Neutrophil (primary cell): ENCODE measurements around the gene FBXO2.

Source experiments
- H3K27ac ChIP-seq: fragments of 200-600 bp; sonication (generic); 2 replicates; pipeline ENCODE4 v1.5.1; 2016; ENCODE audit warnings: mild to moderate bottlenecking, moderate library complexity
- H3K27me3 ChIP-seq: fragments of 200-600 bp; sonication (generic); 2 replicates; pipeline ENCODE4 v1.6.0; 2016; ENCODE audit warnings: mild to moderate bottlenecking
- H3K36me3 ChIP-seq: fragments of 200-600 bp; sonication (generic); 2 replicates; pipeline ENCODE4 v1.5.1; 2017
- H3K4me1 ChIP-seq, 2 experiments: fragments of 200-600 bp in 1 of 2; sonication (generic) in 1 of 2; 1 replicate in 1 of 2; 2 replicates in 1 of 2; pipeline versions ENCODE4 v1.5.1 to v1.6.1; 2013 to 2016; ENCODE audit warnings: low read depth in 1 of 2, low read length in 1 of 2, mild to moderate bottlenecking in 1 of 2, moderate library complexity in 1 of 2; ENCODE audit not compliant: control insufficient read depth in 1 of 2, insufficient read depth in 1 of 2
- H3K4me3 ChIP-seq, 2 experiments: fragments of 200-600 bp in 1 of 2; sonication (generic) in 1 of 2; 1 replicate in 1 of 2; 2 replicates in 1 of 2; pipeline ENCODE4 v1.5.1; 2013 to 2016; ENCODE audit warnings: low read depth in 1 of 2, low read length in 1 of 2, mild to moderate bottlenecking in 1 of 2, moderate library complexity in 1 of 2
- H3K9me3 ChIP-seq: fragments of 200-600 bp; sonication (generic); 2 replicates; pipeline ENCODE4 v1.5.1; 2016
- TF ChIP-seq, protein P1 (sequence below): fragments of 200-600 bp; sonication (generic); IDR thresholded peaks from 2 replicates; pipeline ENCODE4 v1.5.1; 2016; ENCODE audit warnings: antibody characterized with exemption

FBXO2 gene

DNA sequence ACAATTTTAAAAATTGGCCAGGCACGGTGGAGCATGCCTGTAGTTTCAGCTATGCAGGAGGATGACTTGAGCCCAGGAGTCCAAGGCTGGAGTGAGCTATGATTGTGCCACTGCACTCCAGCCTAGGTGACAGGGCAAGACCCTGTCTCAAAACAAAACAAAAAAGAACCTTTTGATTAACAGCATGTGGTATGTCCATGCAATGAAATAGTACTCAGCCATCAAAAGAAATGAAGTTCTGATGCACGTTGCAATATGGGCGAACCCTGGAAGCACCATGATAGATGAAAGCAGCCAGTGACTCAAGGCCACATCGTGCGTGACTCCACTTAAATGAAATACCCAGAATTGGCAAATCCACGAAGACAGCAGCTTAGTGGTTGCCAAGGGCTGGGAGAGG lies 47.5 kb downstream of the FBXO2 start:
- TF ChIP-seq, protein P1, sequence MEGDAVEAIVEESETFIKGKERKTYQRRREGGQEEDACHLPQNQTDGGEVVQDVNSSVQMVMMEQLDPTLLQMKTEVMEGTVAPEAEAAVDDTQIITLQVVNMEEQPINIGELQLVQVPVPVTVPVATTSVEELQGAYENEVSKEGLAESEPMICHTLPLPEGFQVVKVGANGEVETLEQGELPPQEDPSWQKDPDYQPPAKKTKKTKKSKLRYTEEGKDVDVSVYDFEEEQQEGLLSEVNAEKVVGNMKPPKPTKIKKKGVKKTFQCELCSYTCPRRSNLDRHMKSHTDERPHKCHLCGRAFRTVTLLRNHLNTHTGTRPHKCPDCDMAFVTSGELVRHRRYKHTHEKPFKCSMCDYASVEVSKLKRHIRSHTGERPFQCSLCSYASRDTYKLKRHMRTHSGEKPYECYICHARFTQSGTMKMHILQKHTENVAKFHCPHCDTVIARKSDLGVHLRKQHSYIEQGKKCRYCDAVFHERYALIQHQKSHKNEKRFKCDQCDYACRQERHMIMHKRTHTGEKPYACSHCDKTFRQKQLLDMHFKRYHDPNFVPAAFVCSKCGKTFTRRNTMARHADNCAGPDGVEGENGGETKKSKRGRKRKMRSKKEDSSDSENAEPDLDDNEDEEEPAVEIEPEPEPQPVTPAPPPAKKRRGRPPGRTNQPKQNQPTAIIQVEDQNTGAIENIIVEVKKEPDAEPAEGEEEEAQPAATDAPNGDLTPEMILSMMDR, result no peak

DNA sequence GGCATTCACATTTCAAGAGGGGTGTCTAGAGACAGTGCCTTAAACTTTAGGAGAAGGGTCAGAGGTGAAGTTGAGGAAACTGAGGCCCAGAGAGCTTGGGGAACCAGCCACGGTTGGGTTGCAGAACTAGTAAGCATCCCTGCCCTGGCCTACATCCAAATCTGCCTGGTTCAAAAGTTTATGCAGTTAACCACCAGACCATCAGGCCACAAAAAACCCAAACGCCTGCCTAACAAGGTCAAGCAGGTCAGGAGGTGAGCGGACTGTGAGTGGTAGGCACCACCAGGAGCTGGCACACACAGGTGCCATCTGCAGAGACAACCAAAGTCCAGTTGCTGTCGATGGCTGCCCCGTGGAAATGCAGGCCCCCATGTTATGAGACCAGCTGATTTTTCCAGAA lies 51.2 kb downstream of the FBXO2 start:
- Histone ChIP-seq H3K27ac (no peak overlapping the region), H3K4me1 (no peaks in the 10 kb centered on the region), H3K9me3 (no peaks in the 10 kb centered on the region), H3K36me3 (no peaks in the 10 kb centered on the region), H3K4me3 (no peak overlapping the region), H3K27me3 (peaks cover 7% of the 10 kb centered on the region)
- TF ChIP-seq, protein P1, result no peak

More for the DNA sequence above, 47.5 kb downstream of the FBXO2 start:
- Histone ChIP-seq H3K36me3 (no peaks in the 10 kb centered on the region), H3K4me1 (no peaks in the 10 kb centered on the region), H3K4me3 (no peak overlapping the region), H3K27ac (no peak overlapping the region), H3K27me3 (peaks cover 3% of the 10 kb centered on the region), H3K9me3 (no peaks in the 10 kb centered on the region)

DNA sequence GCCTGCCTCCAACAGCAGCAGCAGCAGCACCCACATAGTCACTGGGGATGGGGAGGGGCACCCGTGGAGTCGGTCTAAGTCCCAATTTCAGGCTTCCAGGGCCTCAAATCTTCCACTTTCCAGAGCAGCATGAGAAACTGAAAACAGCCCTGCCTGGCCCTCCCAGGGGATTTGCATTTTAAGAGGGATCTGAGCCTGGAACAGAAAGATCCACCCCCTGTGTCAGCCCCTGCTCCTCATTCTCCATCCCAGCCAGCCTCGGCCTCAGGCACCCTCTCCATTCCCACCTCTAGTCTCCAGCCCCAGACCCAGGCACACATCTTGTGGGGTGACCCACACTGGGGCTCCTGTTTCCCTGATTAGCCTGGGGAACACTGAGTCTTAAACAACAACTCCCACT lies 51.8 kb downstream of the FBXO2 start:
- Histone ChIP-seq H3K9me3 (no peaks in the 10 kb centered on the region), H3K4me1 (no peaks in the 10 kb centered on the region), H3K4me3 (no peak overlapping the region), H3K27me3 (peaks cover 7% of the 10 kb centered on the region), H3K27ac (no peak overlapping the region), H3K36me3 (no peaks in the 10 kb centered on the region)
- TF ChIP-seq, protein P1, result no peak

DNA sequence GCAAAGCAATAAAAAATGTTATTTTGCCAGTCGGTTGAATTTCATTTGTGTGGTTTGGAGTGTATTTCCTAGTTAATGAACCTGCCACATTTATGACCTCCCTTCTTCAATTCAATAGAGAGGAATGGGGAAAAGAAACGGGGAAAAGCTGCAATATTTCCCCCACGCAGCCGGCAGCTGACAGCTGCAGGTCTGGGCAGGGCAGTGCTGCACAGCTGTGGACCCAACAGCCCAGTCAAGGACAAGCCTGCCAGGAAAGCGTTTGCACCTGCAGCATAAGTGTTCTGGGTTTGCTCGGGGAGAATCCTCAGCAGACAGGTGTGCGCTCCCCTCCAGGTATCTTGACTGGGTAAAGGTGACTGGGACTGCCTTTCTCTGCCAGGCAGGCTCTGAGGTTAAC lies 53.4 kb downstream of the FBXO2 start:
- TF ChIP-seq, protein P1, result no peak
- no peaks in the 10 kb centered on the region for H3K4me1 ChIP-seq
- H3K27me3 ChIP-seq, result peaks cover 7% of the 10 kb centered on the region
- no peak overlapping the region for H3K4me3 ChIP-seq
- no peaks in the 10 kb centered on the region for H3K36me3 ChIP-seq
- H3K9me3 ChIP-seq, result no peaks in the 10 kb centered on the region
- H3K27ac ChIP-seq, result no peak overlapping the region

DNA sequence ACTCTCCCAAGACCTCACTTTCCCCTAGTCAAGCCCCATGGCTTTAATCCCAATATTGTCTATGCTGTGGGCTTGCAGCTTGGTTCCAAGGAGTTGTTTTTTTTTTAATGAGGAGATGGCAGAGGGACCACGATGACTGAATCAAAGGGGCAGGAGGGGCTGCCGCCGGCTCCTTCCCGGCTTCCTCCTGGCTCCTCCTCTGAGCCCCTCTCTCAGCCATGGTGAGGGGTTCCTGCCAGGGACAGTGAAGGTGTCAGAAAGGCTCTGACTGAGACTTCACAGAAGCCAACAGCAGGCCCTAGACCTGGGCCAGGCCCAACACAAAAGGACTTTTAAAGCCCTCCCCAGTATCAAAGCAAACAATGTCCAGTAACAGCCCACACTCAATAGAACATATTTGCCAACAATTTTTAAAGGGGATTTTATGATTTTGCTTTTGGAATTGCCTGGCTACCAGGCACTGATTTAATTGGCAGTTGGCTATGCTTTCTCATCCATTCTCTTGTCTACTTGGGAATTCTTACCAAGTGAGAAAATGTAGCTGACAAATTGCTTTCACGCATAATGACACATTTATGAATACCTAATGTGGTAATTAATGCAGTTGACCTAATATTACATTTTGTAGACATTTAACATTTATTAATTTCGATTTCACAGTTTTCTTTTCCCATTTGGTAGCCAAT lies 54.2 kb downstream of the FBXO2 start:
- TF ChIP-seq, protein P1, result no peak
- Histone ChIP-seq H3K36me3 (no peaks in the 10 kb centered on the region), H3K27ac (no peak overlapping the region), H3K4me1 (no peaks in the 10 kb centered on the region), H3K4me3 (no peak overlapping the region), H3K9me3 (no peaks in the 10 kb centered on the region), H3K27me3 (peaks cover 12% of the 10 kb centered on the region)
